Suprapubic skin (tissue), 4 donors: ENCODE measurements around the gene SPR. TPM values are rescaled to one million over a fixed set of nuclear protein-coding genes. Genes with fewer than 3 reads are reported as not detected.

Source experiments
- DNase-seq, 2 donors: peaks; one replicate each; pipeline ENCODE4 v3.0.0-alpha.2; 2019; ENCODE audit warnings: low spot score in 2 of 2
- H3K27ac ChIP-seq: fragments of 200-600 bp; sonication (generic); one replicate; pipeline ENCODE4 v1.5.1; 2019
- H3K27me3 ChIP-seq: fragments of 200-600 bp; sonication (generic); one replicate; pipeline ENCODE4 v1.5.1; 2019
- H3K36me3 ChIP-seq: fragments of 200-600 bp; sonication (generic); one replicate; pipeline ENCODE4 v1.5.1; 2019
- H3K4me1 ChIP-seq: fragments of 200-600 bp; sonication (generic); one replicate; pipeline ENCODE4 v1.5.1; 2019
- H3K4me3 ChIP-seq: fragments of 200-600 bp; sonication (generic); one replicate; pipeline ENCODE4 v1.5.1; 2019; ENCODE audit warnings: mild to moderate bottlenecking
- H3K9me3 ChIP-seq: fragments of 200-600 bp; sonication (generic); one replicate; pipeline ENCODE4 v1.5.1; 2019
- CTCF ChIP-seq, 2 donors: fragments of 200-600 bp in 1 of 2; fragments of 450-650 bp in 1 of 2; sonication (generic) in 1 of 2; IDR thresholded peaks; one replicate each; pipeline ENCODE4 v1.5.1; 2016 to 2019; ENCODE audit warnings: antibody characterized with exemption in 2 of 2, mild to moderate bottlenecking in 1 of 2, moderate library complexity in 1 of 2
- EP300 ChIP-seq: sonication (generic); formaldehyde crosslinking; IDR thresholded peaks from one replicate; pipeline ENCODE4 v1.6.1; 2017; ENCODE audit warnings: antibody characterized with exemption
- POLR2A ChIP-seq, 2 donors: fragments of 450-650 bp; IDR thresholded peaks; one replicate each; pipeline ENCODE4 v1.6.1; 2017; ENCODE audit warnings: antibody characterized with exemption in 2 of 2, mild to moderate bottlenecking in 2 of 2, moderate library complexity in 2 of 2
- POLR2AphosphoS5 ChIP-seq, 3 donors: sonication (generic); formaldehyde crosslinking; IDR thresholded peaks; one replicate each; pipeline ENCODE4 v1.6.1; 2017; ENCODE audit warnings: antibody characterized with exemption in 3 of 3
- WGBS: methylation state at CpG from one replicate; pipeline ENCODE4 v1.1.5; 2018; 5-methylcytosine and 5-hydroxymethylcytosine counted together
- total RNA-seq, 4 donors: library from RNA; depleted of rRNA; stranded (reverse); fragments of >200 nt; gene quantifications; one replicate each; pipeline ENCODE4 v1.1.0, GENCODE V29; 2016

Gene SPR
- total RNA-seq, 4 donors from 2014 or later: 11.9 to 14.2 (median 14.1) TPM

GRCh38 chr2:72935611-72935957 is 48.4 kb downstream of the SPR start:
- Histone ChIP-seq H3K9me3 (no peaks in the 10 kb centered on the region), H3K36me3 (no peaks in the 10 kb centered on the region), H3K4me3 (no peak overlapping the region), H3K27me3 (peaks cover 13% of the 10 kb centered on the region), H3K4me1 (peaks cover 15% of the 10 kb centered on the region), H3K27ac (no peak overlapping the region)
- no peak for TF ChIP-seq CTCF (IDR thresholded peaks at IDR 0.05)
- no peak for TF ChIP-seq EP300
- TF ChIP-seq POLR2AphosphoS5 (IDR thresholded peaks at IDR 0.05): no peak
- no peak for TF ChIP-seq POLR2A (IDR thresholded peaks at IDR 0.05)
- 90% methylated on average over 2 of the region's 2 CpGs for WGBS
- DNase-seq: no peak

DNA sequence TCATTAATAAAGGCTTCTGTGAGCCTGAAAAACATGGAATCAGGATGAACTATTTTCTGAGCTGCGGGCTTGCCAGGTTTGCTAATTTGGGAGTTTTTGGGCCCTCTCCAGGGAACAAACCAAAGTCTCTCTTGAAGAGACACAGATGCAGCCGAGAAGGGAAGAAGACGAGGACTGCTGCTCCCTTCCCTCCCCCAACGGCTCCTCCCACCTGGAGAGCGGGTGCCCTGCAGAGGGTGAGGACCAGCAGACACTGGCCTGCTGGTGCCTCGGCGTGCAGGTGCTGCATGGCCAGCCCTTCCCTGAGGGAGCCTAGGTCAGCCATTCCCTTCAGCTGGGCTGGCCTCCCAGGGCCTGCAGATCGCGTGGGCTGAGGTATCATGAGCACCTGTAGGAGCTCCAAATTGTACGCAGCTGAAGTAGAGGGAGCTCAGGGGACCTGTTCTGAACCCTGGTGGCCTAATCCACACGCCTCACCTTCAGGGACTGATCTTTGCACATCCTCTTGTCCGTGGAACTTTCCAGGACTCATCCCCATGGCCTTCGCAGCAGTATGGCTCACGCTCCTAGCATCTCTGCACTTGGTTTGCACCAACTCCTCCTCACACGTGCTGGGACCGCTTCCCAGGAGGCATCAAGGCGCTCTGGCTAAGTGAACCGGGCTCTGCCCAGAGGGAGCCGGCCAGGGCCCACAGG is 49.6 kb downstream of the SPR start:
- no peaks in the 10 kb centered on the region for H3K9me3 ChIP-seq
- no peaks in the 10 kb centered on the region for H3K36me3 ChIP-seq
- H3K27me3 ChIP-seq: peaks cover 4% of the 10 kb centered on the region
- DNase-seq: no peak
- 32% methylated on average over 5 of the region's 19 CpGs for WGBS
- TF ChIP-seq CTCF (IDR thresholded peaks at IDR 0.05) (no peak), POLR2AphosphoS5 (IDR thresholded peaks at IDR 0.05) (no peak), EP300 (no peak), POLR2A (IDR thresholded peaks at IDR 0.05) (no peak)
- no peak overlapping the region for H3K4me3 ChIP-seq
- H3K27ac ChIP-seq: no peak overlapping the region
- peaks cover 15% of the 10 kb centered on the region for H3K4me1 ChIP-seq

GRCh38 chr2:72937356-72937669 is 50.1 kb downstream of the SPR start:
- Histone ChIP-seq H3K9me3 (no peaks in the 10 kb centered on the region), H3K27ac (no peak overlapping the region), H3K4me1 (peaks cover 15% of the 10 kb centered on the region), H3K27me3 (peaks cover 4% of the 10 kb centered on the region), H3K4me3 (no peak overlapping the region), H3K36me3 (no peaks in the 10 kb centered on the region)
- TF ChIP-seq CTCF (IDR thresholded peaks at IDR 0.05) (no peak), POLR2A (IDR thresholded peaks at IDR 0.05) (no peak), EP300 (no peak), POLR2AphosphoS5 (IDR thresholded peaks at IDR 0.05) (no peak)
- WGBS: 33% methylated on average over 3 of the region's 15 CpGs
- DNase-seq: no peak

GRCh38 chr2:72938455-72938854 is 51.2 kb downstream of the SPR start:
- peaks cover 15% of the 10 kb centered on the region for H3K4me1 ChIP-seq
- TF ChIP-seq EP300 (no peak), POLR2AphosphoS5 (IDR thresholded peaks at IDR 0.05) (no peak), POLR2A (IDR thresholded peaks at IDR 0.05) (no peak), CTCF (IDR thresholded peaks at IDR 0.05) (no peak)
- H3K4me3 ChIP-seq: no peak overlapping the region
- WGBS: 92% methylated on average over 5 of the region's 5 CpGs
- H3K36me3 ChIP-seq: peaks cover under 1% of the 10 kb centered on the region
- DNase-seq: no peak
- H3K9me3 ChIP-seq: no peaks in the 10 kb centered on the region
- no peak overlapping the region for H3K27ac ChIP-seq
- peaks cover 4% of the 10 kb centered on the region for H3K27me3 ChIP-seq

DNA sequence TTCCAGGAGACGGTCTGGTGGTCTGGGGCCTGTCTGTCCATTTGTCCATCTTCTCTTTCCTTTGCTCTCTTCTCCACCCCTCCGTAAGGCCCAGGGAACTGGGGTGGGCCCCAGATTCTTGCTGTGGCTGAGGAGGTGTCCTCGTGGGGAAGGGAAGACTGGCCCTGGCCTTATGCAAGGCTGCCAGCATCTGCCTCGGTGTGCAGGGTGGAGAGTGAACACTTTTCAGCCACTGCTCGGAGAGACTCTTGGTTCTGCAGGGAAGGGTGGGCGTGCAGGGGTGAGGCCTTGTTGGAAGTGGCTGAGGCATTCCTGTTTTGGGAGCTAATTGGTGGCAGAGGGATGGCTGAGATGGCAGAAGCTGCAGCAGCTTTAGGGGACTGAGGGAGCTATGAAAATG is 53.2 kb downstream of the SPR start:
- TF ChIP-seq EP300 (no peak), POLR2A (IDR thresholded peaks at IDR 0.05) (no peak), POLR2AphosphoS5 (IDR thresholded peaks at IDR 0.05) (no peak), CTCF (IDR thresholded peaks at IDR 0.05) (no peak)
- no peak for DNase-seq
- WGBS: 92% methylated on average over 6 of the region's 6 CpGs
- no peak overlapping the region for H3K27ac ChIP-seq
- no peaks in the 10 kb centered on the region for H3K27me3 ChIP-seq
- no peaks in the 10 kb centered on the region for H3K9me3 ChIP-seq
- H3K4me3 ChIP-seq: no peak overlapping the region
- peaks cover 6% of the 10 kb centered on the region for H3K36me3 ChIP-seq
- peaks cover 15% of the 10 kb centered on the region for H3K4me1 ChIP-seq
